Activated naive CD4-positive, alpha-beta T cell treated with anti-CD3 and anti-CD28 coated beads, Interleukin-2, amount 50 U/mL, for 16 hours (primary cell): Measurements from ENCODE around the gene TMBIM6.
"Not testable (repeated sequence)": the region's sequence is repeated elsewhere in the genome, so short reads cannot be mapped to it uniquely, and the experiment has no call there.

ENCODE experiments used
- DNase-seq: peaks from one replicate; pipeline ENCODE4 v3.0.0-alpha.2; 2020

Gene TMBIM6

DNA sequence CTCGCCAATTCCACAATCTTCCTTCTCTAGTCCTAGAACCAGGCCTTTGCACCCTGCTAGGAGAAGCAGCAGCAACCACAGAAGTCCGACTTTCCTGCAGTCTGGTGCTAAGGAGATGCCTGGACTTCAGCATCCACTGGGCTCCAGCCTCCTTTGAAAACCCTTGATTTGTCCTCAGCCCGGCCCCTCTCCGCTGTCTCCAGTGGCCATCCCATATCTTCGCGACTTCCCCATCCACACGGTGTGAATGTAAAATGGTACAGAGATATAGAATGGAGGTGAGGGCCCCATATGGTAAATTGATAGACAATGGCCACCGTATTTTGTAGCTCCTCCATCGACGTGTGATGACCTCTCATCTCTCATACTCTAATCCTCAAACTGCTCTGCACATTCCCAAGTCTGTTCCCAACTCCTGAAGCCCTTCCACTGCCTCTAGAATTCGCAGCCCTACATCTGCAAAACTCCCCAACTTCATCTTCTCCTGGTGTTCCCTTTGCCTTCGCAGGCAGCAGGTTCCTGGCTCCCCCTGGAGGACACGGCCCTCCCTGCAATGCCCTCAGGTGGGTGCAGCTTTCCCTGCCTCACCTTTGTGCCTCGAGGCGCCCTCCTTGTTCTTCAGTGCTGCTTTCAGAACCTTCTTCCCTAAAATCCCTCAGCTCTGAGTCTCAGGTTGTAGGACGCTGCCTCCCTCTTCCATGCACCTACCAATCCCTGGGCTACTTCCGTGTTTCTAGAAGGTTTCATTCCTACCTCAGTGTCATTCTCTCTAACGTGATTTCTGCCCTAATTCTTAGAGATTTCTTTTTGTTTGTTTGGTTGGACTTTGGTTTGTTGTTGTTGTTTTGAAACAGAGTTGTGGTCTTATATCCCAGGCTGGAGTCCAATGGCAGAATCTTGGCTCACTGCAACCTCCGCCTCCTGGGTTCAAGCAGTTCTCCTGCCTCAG, 36.7 kb downstream of the TMBIM6 start:
- DNase-seq = peak; percentile 81

DNA sequence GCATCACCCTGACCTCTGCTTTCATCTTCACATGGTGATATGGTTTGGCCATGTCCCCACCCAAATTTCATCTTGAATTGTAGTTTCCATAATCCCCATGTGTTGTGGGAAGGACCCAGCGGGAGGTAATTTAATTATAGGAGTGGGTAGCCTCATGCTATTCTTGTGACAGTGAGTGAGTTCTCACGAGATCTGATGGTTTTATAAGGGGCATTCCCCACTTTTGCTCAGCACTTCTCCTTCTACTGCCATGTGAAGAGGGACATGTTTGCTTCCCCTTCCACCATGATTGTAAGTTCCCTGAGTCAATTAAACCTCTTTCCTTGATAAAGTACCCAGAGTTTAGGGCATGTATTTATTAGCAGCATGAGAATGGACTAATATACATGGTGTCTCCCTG, 38.2 kb downstream of the TMBIM6 start:
- no peak for DNase-seq

DNA sequence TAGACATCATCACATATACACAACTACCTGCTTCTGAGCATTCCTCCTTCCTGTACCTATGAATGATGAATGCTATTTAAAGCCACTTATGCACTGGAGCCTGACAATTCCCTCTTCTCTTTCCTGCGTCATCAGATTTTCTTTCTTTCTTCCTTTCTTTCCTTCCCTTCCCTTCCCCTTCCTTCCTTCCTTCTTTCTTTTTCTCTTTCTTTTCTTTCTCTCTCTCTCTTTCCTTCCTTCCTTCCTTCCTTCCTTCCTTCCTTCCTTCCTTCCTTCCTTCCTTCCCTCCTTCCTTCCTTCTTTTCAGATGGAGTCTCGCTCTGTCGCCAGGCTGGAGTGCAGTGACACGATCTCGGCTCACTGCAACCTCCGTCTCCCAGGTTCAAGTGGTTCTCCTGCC, 39.6 kb downstream of the TMBIM6 start:
- DNase-seq = not testable (repeated sequence)

DNA sequence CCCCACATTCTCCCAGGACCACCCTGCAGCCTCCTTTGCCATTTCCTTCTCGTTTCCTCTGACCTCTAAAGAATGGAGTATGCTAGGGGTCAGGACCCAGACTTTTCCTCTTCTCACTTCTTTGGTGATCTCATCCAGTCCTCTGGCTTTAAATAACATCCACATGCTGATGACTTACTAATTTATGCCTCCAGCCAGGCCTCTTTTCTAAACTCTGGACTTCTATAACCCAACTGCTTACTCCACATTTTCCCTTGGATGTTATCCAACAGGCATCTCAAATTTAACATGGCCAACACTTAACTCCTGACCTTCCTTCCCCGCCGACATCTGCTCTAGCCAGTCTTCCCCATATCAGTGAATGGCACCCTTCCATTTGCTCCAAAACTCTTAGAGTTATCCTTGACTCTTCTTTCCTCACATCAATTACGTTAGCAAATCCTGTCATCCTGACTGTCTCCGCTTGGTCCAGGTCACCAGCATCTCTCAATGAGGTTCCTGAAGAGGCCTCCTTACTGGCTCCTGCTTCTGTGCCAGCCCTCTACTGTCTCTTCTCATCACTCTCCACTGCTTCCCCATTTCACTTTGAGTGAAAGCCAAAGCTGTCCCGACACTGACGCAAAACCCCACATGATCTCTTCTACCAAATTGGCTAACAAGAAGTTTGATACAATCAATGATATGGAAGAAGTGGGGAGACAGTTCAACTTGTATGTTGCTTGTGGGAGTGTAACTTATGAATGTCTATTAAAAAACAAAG, 42.7 kb downstream of the TMBIM6 start:
- no peak for DNase-seq

DNA sequence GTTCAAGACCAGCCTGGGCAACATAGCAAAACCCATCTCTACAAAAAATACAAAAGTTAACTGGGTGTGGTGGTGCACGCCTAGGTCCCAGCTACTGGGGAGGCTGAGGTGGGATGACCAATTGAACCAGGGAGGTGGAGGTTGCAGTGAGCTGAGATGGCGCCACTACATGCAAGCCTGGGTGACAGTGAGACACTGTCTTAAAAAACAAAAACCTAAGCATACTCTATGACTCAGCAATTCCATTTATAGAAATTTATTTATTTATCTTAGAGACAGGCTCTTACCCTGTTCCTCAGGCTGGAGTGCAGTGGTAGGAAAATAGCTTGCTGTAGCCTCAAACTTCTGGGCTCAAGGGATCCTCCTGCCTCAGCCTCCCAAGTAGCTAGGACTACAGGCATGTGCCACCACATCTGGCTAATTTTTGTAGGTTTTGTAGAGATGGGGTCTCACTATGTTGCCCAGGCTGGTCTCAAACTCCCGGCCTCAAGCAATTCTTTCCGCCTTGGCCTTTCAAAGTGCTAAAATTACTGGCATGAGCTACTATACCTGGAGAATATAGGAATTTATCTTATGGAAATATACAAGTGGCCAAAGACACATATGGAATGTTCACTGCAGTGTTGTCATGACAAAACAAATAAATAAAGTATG, 43.5 kb downstream of the TMBIM6 start:
- no peak for DNase-seq

DNA sequence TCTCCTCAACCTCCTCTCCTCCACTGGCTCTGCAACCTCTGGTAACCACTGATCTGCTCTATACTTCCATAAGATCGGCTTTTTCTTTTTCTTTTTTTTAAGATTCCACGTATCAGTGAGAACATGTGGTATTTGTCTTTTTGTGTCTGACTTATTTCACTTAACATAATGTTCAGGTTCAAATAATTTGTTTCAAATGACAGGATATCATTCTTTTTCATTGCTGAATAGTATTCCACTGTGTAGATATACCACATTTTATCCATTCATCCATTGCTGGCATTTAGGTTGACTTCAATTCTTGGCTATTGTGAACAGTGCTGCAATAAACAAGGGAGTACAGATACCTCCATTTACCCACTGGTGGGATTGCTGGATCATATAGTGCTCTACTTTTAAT, 46.3 kb downstream of the TMBIM6 start:
- DNase-seq = no peak

DNA sequence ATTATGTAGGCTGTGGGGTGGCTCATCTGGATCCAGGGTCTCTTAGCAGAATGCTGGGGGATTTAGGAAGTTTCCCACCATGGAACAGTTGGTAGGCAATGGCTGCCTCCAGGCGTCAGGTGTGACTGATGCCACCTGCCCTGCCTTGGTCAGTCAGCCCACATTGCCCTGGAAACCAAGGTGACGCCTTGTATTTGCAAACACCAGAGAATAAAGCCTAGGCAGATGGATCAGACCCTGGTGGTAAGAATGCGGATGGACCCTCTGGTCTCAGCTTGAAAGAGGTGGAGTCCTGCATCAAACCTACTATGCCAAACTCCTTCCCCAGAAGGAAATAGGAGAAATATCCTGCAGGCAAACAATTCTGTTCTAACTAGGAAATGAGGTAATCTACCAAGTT, 48.6 kb downstream of the TMBIM6 start:
- no peak for DNase-seq

DNA sequence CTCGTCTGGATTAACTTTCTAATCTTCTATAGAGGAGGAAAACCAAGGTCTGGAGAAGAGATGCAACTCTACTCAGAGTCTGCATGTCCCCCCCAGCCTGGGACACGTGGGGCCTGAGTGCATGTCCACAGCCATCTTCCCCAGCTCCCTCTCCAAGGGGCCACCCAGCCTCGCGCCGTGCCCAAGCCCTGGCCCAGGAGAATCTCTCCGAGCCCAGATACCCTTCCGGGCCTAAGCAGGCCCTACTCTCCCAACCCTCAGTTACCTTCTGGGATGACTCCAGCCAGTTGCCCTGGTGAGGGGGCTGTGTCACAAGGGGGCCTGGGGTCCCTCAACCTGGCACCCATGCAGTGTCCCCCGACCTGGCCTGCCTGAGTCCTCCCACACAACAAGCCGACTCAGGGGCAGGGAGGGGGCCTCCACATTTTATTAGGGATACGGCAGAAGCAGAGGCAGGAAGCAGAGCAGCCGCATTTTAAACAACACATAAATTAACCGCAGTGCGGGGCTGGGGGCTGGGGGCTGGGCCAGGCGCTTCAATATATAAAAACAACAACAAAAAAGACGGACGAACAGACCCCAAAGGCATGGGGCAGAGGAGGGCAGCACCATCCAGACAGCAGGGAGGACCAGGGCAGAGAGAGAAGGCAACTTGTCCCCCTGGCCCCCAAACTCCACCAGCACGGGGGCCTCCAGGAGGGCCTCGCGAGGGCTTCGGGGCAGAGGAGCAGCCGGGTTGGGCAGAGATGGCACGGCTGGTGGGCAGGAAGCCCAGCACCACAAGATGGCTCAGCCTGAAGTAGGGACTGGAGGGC, 49.6 kb downstream of the TMBIM6 start:
- DNase-seq = no peak

DNA sequence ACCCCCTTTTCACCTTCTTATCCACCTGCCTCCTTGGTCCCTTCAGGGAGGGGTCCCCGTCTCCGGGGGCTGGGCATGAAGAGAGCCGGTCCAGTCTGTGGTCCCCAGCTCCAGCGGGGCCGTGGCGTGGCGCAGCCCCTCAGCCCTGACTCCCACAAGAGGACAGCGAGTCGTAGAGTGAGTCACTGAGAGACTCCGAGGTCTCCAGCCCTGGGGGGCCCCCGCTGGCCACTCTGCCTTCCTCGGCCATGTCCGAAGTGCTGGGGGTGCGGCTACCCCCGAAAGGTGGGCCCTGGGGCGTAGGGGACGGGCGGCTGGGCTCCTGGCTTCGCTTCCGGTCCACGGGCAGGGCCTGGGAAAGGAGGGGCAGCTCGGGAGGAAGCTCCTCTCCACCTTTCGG, 50.3 kb downstream of the TMBIM6 start:
- DNase-seq = no peak

DNA sequence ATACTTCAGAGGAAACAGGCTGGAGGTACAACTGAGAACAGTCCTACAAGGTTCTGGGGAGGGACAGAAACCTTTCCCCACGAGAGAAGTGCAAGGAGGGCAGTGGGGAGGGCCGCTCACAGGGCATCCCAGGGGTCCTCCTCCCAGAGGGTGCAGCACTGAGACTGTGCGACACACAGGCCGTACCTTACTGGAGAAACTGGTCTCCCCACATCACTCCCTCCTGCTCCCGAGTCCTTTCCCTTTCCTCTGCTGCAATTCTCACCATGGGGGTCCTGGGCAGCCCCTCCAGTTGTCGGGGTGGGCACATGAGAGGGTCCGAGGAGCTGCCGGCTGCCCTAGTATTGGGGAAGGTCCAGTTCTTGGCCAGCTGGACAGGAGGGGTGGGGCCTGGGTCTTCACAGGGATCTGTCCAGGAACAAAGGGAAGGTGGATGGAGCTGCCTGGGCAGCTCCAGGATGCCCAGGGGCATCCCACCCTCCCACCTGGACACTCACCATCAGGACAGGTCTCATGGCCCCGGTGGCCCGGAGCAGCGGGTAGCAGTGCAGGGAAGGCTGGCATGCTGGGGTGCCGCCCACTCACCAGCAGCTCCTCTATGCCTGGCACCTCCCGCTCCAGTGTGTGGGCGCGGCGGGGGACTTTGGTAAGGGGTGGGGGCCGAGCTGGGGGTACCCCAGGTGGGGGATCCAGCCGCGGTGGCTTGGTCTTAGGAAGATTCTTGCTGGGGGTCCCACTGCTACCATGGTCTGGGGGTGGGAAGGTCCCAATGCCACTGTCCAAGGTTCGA, 51.0 kb downstream of the TMBIM6 start:
- no peak for DNase-seq

DNA sequence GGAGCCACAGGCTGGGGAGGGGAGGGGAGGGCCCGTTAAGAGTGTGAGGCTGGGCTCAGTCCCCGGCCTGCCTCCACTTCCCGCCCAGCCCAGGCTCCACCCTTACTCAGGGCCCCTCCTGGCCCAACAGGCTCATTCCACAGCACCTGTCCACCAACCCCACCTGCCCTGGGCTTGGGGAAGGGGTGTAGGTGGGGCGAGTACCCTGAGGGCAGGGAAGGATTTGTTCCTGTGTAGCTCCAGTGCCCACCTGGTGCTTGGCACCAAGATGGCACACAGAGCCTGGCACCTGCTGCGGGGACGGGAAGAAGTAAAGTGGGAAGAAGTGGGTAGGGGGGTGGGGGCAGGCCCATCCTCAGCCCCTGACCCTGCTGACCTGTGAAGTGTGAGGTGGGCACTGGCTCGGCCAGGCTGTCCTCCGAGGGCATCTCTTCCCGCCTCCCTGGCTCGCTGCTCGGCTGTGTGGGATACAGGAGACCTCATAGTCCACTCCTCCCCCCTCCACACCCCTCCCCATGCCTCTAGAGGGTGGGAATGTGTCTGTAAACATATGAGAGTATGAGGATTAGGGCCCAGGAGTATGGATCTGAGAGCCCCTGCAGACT, 51.7 kb downstream of the TMBIM6 start:
- DNase-seq = no peak

DNA sequence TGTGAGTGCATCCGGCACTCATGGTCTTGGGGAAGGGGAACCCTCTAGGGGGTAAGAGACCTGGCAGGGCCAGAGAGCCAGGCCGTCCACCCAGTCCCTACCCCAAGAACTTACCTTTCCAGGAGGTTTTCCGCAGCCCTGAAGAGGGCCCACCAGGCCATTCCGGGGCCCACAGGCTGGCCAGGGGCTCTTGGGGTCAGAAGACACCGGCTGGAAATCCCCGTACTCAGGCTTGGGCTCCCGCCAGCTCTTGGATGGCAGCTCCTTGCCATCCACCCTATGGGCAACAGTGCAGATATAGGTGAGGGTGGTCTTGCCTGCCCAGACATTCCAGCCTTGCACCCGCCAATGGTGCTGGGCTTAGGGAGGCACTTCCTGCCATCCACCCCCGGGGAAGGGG, 52.3 kb downstream of the TMBIM6 start:
- no peak for DNase-seq

DNA sequence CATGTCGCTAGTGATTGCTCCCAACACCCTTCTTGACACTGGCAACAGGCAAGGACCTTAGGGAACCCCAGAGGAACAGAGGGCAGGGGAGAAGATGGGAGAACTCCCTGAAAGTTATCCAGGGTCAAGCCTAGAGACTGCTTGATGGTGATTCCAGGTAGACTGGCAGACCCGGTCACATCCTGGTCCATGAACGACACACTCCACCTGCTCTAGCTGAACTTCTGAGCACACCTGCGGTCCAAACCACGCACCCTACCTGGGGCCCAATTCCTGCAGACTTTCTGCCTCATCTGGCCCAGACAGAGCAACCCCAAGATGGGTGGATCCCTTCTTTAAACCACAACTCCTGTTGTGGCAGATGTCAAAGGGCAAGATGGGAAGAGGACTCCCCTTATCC, 52.7 kb downstream of the TMBIM6 start:
- DNase-seq = no peak

DNA sequence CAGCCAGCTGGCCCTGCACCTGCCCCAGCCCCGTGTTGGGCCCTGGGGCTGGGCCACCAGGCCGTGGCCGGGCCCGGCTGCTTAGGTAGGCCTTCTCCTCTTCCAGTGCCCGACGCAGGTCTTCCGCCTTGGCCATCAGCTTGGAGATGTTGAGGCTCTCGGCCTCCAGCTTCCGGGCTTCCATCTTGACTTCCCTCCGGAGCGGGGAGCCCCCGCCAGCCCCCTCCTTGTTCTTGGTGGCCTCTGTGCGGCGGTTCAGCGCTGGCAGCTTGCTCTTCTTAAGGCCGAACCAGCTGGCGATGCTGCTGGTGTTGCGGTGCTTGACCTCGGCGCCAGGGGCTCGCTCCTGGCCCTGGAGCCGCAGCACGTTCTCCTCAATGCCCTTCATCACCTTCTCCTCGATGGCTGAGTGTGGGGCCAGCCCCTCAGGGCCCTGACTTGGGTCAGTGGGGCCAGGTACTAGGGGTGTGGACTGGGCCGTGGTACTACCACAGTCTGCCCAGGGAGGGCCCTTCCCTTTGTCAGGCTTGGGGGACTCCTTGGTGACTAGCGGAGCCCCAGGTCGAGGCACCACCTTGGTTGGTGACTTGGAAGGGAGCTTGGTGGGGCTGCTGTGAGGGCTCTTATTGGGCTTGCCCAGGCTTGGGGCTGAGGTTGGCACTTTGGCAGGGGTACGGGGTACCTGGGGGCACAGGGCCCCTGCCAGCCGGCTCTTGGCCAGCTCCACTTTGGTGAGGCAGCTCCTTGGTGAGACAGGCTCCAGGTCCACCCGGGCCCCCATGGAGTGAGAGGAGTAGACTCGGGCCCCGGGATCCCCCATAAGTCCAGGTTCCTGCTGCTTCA, 53.7 kb downstream of the TMBIM6 start:
- no peak for DNase-seq

DNA sequence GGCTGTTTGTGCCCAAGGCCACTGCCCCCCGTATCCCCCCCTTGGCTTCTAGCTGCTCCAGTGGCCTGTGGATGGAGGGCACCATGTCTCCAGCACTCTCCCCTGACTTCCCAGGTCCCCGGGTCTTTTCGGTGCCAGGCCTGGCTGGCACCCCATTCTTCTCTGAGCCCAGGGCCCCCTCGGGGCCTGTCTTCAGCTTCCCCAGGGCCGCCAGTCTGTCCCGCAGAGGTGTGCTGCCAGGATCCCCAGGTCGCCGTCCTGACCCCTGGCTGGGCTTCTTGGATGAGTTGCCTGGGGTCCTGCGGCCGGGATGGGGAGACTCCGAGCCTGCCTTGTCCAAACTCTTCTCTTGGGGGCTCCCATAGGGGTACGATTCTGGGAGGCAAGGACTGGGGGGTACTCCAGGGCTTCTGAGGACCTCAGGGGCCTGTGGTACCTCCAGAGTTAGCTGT, 54.3 kb downstream of the TMBIM6 start:
- no peak for DNase-seq

DNA sequence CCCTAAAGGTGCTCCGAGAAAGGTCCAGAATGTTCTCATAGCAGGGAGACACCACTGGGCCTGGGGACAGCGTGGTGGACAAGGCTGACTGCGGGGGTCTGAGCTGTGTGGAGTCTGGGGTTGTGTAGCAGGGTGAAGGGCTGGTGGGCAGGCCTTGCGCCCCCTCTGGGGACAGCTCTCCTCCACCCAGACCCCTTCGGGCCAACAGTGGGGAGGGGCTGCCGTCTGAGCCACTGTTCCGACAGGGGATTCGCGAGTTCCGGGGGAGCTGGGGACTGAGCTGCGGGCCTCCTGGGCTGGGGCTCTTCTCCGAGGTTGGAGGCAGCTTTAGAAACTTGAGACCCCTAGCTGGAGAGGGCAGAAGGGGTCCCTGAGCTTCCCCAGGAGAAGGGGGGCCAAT, 54.8 kb downstream of the TMBIM6 start:
- DNase-seq = no peak

DNA sequence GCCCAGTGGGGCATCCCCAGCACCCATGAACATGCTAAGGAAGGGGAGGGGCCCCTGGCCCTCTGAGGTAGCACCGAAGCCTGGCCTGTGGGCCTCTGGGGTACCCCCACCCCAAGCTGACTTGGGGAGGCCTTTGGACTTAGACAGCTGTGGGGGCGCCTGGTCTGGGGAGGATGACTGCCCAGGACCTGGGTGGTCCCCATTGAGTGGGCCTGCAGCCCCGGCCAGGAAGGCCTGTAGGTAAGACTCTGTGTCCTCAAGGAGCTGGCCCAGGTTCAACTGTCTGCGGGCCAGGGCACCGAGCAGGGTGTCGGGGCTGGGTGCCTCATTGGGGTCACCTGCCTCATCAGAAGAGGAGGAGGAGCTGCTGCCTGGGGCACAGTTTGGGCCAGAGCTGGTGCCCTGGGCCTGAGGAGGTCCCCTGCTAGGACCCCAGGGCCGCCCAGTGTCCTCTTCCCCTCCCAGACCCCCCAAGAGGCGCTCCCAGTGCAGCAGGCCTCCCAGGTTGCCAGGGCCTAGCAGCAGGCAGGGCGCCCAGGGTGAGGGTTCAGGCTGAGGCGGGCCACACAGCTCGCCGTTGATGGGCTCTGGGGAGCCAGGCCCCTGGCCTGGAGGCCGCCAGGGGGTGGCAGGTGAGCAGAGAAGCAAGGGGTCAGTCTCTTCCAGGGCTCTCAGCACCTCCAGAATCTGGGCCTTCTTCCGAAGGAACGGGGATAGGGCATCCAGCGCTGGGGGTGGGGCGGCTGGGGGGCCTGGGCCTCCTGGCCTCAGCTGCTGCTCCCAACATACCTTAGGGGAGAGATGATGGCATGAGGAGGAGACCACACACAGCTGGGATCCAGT, 55.5 kb downstream of the TMBIM6 start:
- no peak for DNase-seq

DNA sequence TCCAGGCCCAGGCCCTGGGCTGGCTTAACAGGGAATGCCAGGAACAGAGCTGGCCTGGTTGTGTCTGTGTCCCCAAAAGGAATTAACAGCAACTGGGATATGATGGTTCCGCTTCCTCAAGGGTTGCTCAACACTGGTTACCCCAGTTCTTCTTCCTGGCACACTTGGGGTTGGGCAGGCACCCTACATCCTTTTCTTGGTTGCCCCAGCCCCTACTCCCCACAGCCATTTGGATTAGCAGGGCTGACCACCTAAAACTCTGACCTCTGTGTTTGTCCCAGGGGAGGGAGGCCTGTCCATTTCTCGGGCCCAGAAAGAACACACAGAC, 56.1 kb downstream of the TMBIM6 start:
- no peak for DNase-seq

DNA sequence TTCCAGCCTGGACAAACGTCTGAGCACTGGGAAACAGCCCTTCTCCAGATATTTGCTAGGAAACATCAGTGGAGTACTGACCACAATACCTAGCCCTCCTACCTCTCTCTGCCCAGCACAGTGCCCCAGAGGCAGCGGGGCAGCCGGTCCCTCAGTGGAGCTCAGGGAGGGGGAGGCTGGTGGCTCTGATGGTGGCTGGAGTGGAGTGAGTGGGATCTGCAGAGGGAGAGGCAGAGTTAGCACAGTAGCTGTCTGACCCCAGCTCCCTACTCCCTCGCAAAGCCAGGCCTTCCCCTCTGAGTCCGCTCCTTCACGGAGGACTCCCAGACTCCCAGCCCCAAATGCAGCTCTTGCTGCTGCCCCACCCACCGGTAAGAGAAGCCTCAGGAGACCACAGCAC, 56.9 kb downstream of the TMBIM6 start:
- DNase-seq = no peak

DNA sequence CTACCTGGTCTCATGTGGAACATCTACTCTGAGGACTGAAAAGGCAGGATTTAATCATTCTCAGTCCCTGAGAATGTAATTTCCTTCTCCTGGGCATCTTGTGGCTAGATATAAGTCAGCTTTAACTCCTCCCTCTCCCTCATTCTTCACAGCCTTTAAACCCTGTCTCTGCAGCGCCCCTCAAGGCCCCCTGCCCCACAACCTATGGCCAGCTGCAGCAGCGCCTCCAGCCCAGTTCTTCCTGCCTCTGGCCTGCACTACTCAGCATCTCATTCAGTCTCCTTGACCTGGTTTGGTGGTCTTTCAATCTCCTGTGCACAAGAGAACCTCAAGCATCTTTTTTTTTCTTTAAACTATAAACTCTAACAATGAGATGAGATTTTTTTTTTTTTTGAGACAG, 57.6 kb downstream of the TMBIM6 start:
- no peak for DNase-seq
